HG02623 (cell line): Measurements from ENCODE around the gene CDKL4.
"Not testable (repeated sequence)": the region's sequence is repeated elsewhere in the genome, so short reads cannot be mapped to it uniquely, and the experiment has no call there.

Experiments
- ATAC-seq: cut with Tn5 transposase; IDR thresholded peaks from one replicate; pipeline ENCODE4 v1.9.1; 2021; ENCODE audit warnings: moderate library complexity; ENCODE audit not compliant: unreplicated experiment

CDKL4 gene

GRCh38 chr2:39181297-39181696 lies 62.5 kb downstream of the CDKL4 start:
- no peak for ATAC-seq

GRCh38 chr2:39179974-39180960 lies 63.5 kb downstream of the CDKL4 start:
- no peak for ATAC-seq

GRCh38 chr2:39178756-39179155 lies 65.0 kb downstream of the CDKL4 start:
- no peak for ATAC-seq

- ATAC-seq, result no peak
These were observed 66.8 kb downstream of the CDKL4 start for GRCh38 chr2:39176997-39177396.

- no peak for ATAC-seq
These were observed 68.6 kb downstream of the CDKL4 start for GRCh38 chr2:39175026-39175812.

GRCh38 chr2:39174022-39174421 lies 69.7 kb downstream of the CDKL4 start:
- ATAC-seq, result no peak

- not testable (repeated sequence) for ATAC-seq
These were observed 71.6 kb downstream of the CDKL4 start for GRCh38 chr2:39172047-39172706.

- ATAC-seq, result no peak
These were observed 72.1 kb downstream of the CDKL4 start for GRCh38 chr2:39171621-39172020.

GRCh38 chr2:39164089-39164488 lies 79.7 kb downstream of the CDKL4 start:
- ATAC-seq, result no peak

GRCh38 chr2:39160982-39161381 lies 82.8 kb downstream of the CDKL4 start:
- no peak for ATAC-seq

GRCh38 chr2:39159283-39159682 lies 84.5 kb downstream of the CDKL4 start:
- no peak for ATAC-seq

- ATAC-seq, result no peak
These were observed 85.4 kb downstream of the CDKL4 start for GRCh38 chr2:39158351-39158750.

- no peak for ATAC-seq
These were observed 86.9 kb downstream of the CDKL4 start for GRCh38 chr2:39156846-39157245.

- ATAC-seq, result no peak
These were observed 87.7 kb downstream of the CDKL4 start for GRCh38 chr2:39156107-39156506.

- ATAC-seq, result not testable (repeated sequence)
These were observed 88.2 kb downstream of the CDKL4 start for GRCh38 chr2:39155573-39155972.

GRCh38 chr2:39154944-39155343 lies 88.8 kb downstream of the CDKL4 start:
- no peak for ATAC-seq

GRCh38 chr2:39153312-39153711 lies 90.5 kb downstream of the CDKL4 start:
- ATAC-seq, result no peak

GRCh38 chr2:39152504-39152903 lies 91.3 kb downstream of the CDKL4 start:
- no peak for ATAC-seq

GRCh38 chr2:39150890-39151497 lies 92.8 kb downstream of the CDKL4 start:
- ATAC-seq, result no peak

GRCh38 chr2:39150102-39150562 lies 93.6 kb downstream of the CDKL4 start:
- ATAC-seq, result no peak

- ATAC-seq, result no peak
These were observed 97.1 kb downstream of the CDKL4 start for GRCh38 chr2:39146630-39147029.
